Smooth muscle cell of the brain vasculature (primary cell): ENCODE measurements around the gene LSM2.
"Not testable (repeated sequence)": the region's sequence is repeated elsewhere in the genome, so short reads cannot be mapped to it uniquely, and the experiment has no call there.

ENCODE experiments used
- DNase-seq: peaks from one replicate; pipeline ENCODE4 v3.0.0-alpha.2; 2012; ENCODE audit warnings: low read depth, low spot score

The LSM2 gene

DNA sequence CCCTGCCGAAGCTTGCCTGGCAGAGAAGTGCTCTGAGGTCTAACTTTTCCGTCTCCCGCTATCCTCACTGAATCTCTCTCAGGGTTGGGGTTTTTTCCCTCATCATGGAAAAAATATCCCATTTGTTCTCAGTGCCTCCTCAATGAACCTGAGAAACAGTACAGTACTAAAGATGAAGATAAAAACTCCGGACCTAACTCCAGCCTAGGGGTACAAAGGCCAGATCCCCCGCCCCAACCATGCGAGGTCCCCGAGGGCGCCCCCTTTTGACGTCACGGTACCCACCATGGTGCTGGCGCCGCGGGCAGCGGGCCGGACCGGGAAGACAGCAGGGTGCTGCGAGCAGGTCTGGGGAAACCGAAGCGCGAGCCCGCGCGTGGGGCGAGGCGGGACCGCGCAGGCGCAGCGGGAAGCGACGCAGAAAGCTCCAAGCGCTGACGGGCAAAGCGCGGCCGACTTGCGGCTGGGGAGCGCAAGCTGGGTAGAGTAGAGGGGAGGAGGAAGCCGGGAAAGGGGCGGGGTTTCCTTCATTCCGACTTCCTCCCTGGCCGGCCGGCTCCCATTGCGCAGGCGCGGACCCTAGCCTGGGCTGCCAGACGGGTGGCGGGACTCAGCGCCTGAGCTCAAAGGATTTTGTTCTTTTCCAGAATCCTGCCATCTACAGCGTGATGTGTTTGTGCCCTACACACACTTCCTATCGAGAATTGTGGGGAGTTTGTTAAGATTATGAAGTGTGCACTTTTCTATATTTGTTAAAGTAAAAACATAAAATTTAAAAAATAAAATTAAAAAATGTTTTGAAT is at the start of gene LSM2:
Gene LSM2, minus strand, starts transcription at position 497 of the 803 bp plus-strand sequence. Its CDS starts 209 bp downstream, at position 288.
- DNase-seq = peak; percentile 89

DNA sequence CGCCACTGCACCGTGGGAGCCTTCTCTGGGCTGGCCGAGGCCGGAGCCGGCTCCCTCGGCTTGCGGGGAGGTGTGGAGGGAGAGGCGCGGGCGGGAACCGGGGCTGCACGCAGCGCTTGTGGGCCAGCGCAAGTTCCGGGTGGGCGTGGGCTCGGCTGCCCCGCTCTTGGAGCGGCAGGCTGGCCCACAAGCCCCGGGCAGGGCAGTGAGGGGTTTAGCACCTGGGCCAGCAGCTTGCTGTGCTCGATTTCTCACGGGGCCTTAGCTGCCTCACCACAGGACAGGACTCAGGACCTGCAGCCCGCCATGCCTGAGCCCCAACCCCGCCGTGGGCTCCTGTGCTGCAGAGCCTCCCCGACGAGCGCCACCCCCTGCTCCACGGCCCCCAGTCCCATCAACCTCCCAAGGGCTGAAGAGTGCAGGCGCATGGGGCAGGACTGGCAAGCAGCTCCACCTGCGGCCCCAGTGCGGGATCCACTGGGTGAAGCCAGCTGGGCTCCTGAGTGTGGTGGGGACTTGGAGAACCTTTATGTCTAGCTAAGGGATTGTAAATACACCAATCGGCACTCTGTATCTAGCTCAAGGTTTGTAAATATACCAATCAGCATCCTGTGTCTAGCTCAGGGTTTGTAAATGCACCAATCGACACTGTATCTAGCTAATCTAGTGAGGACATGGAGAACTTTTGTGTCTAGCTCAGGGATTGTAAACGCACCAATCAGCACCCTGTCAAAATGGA is 45.4 kb upstream of the LSM2 start:
- DNase-seq = not testable (repeated sequence)

DNA sequence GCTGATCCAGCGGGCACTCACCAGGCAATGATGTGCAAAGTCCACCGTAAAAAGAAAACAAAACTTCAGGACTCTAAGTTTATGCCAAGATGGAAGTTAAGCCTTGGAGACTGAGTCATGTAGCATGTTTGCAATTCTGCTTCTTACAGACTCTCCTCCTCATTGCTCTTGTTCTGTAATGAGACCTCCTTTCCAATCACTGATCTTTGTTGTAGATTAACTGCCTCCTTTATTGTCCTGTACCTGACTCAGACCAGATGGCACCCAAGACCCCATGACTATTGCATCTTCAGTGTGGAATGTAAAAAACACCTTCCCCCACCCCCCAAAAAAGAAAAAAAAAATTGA is 44.7 kb upstream of the LSM2 start:
- no peak for DNase-seq

DNA sequence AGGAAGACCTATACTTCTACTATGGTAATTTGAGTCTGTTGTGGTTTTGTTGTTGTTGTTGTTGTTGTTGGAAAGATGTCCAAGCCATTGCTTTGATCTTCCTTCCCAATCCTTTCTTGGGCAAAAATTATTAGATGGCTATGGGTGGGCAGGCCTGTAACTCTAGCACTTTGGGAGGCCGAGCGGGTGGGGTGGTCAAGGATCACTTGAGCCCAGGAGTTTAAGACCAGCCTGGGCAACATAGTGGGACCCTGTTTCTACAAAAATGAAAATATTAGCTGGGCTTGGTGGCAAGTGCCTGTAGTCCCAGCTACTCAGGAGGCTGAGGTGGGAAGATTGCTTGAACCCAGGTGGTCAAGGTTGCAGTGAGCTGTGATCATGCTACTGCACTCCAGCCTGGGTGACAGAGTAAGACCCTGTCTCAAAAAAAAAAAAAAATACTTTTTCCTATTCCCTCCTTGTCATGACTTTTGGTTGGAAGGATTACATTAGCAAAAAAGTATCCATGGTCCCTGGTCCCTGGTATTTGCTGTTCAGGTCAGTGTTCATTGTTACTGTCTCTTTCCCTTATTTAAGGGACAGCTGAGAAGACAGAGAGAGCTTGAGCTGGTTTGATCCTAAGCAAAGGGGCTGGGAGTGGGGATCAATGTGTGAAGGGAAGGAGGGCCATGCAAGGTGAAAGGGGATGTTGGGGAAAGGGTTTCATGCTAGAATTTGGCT is 44.2 kb upstream of the LSM2 start:
- DNase-seq = no peak

DNA sequence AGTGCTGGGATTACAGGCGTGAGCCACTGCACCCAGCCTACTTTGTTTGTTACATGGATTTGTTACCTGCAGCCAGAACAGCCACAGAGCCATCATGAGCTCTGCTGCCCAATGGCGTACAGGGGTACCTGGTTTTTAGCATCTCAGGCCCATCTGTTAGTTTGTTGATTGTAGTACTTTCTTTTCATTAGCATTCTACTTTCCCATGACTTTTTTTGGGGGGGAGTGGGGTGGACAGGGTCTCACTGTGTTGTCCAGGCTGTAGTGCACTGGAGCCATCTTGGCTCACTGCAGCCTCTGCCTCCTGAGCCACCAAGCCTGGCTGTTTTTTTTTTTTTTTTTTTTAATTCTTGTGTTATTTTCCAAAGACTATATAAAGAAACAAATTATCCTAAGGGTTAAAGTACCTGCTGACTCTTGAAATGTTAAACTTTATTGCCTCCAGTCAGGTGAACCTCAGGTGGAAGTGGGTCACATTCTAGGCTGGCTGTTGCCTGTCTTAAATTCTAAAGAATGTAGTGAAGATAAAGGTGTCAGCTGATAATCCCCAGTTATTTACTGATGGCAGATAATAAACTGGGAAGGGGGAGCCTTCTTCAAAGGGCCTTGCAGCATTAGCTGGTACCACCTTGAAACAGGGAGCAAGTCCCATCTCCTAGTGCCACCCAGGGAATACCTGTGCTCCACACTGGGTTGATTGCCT is 40.7 kb upstream of the LSM2 start:
- no peak for DNase-seq

DNA sequence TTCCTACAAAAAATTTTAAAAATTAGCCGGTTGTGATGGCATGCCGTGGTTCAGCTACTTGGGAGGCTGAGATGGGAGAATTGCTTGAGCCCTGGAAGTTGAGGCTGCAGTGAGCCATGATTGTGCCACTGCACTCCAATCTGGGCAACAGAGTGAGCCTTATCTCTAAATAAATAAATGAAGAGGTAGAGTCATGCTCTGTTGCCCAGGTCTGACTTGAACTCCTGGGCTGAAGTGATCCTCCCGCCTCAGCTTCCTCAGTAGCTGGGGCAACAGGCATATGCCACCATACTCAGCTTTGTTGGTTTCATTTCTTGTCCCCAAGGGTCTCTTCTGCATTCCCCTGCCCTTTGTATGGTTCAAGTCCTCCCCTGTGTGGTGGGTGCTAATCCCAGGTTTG is 37.7 kb upstream of the LSM2 start:
- DNase-seq = no peak

DNA sequence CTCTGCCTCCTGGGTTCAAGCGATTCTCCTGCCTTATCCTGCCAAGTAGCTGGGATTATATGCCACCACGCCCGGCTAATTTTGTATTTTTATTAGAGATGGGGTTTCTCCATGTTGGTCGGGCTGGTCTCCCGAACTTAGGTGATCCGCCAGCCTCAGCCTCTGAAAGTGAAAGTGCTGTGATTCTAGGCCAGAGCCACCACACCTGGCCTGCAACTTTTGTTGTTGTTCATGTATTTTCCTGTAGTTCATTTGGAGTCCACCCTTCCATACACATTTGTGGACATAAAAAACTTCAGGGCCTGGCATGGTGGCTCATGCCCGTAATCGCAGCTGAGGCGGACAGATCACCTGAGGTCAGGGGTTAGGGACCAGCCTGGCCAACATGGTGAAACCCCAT is 35.3 kb upstream of the LSM2 start:
- DNase-seq = no peak

DNA sequence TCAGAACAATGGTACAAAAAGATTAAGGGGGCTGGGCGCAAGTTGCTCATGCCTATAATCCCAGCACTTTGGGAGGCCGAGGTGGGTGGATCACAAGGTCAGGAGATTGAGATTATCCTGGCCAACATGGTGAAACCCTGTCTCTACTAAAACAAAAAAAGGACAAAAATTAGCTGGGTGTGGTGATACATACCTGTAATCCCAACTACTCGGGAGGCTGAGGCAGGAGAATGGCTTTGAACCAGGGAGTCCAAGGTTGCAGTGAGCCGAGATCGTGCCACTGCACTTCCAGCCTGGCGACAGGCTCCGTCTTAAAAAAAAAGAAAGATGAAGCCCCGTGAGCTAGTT is 33.0 kb upstream of the LSM2 start:
- not testable (repeated sequence) for DNase-seq

DNA sequence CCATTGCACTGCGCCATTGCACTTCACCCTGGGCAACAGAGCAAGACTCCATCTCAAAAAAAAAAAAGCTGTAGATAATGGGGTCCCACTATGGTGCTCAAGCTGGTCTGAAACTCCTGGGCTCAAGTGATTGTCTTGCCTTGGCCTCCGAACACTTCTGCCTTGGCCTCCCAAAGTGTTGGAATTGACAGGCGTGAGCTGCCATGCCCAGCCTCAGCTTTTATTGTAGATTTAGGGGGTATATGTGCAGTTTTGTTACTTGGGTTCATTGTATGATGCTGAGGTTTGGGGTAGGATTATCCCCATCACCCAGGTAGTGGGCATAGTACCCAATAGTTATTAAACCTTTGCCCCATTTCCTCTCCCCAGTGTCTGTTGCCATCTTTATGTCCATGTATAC is 32.2 kb upstream of the LSM2 start:
- no peak for DNase-seq

DNA sequence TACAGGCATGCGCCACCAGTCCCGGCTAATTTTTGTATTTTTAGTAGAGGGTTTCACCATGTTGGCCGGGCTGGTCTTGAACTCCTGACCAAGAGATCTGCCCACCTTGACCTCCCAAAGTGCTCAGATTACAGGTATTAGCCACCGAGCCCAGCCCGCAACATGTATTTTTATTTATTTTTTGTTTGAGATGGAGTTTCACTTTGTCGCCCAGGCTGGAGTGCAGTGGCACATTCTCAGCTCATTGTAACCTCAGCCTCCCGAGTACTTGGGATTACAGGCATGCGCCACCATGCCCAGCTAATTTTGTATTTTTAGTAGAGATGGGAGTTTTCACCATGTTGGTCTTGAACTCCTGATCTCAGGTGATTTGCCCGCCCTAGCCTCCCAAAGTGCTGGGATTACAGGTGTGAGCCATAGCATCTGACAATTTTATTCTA is 31.4 kb upstream of the LSM2 start:
- DNase-seq = not testable (repeated sequence)

DNA sequence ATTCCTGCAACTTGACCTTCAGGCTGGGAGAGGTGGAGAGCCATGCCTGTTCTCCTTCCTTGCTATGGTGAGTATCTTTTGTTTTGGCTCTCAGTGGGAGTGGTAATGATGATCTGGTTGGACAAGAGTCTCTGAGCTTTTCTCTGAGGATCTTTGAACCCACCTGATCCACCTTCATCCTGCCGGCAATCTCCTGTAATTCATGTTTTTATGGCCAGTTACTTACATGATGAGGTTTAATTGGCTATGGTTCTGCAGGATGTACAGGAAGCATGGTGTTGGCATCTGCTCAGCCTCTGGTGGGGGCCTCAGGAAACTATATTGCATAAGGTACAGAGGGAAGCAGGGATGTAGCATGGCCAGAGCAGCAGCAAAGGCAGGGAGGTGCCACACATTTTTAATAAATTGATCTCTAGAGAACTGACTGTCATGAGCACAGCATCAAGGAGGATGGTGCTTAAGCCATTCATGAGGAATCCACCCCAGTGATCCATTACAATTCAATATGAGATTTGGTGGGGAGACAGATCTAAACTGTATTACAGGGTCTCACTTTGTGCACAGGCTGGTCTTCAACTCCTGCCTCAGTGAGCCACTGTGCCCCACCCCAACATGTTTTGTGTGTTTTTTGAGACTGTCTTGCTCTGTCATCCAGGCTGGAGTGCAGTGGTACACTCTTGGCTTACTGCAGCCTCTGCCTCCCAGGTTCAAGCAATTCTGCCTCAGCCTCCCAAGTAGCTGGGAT is 30.8 kb upstream of the LSM2 start:
- DNase-seq = no peak

DNA sequence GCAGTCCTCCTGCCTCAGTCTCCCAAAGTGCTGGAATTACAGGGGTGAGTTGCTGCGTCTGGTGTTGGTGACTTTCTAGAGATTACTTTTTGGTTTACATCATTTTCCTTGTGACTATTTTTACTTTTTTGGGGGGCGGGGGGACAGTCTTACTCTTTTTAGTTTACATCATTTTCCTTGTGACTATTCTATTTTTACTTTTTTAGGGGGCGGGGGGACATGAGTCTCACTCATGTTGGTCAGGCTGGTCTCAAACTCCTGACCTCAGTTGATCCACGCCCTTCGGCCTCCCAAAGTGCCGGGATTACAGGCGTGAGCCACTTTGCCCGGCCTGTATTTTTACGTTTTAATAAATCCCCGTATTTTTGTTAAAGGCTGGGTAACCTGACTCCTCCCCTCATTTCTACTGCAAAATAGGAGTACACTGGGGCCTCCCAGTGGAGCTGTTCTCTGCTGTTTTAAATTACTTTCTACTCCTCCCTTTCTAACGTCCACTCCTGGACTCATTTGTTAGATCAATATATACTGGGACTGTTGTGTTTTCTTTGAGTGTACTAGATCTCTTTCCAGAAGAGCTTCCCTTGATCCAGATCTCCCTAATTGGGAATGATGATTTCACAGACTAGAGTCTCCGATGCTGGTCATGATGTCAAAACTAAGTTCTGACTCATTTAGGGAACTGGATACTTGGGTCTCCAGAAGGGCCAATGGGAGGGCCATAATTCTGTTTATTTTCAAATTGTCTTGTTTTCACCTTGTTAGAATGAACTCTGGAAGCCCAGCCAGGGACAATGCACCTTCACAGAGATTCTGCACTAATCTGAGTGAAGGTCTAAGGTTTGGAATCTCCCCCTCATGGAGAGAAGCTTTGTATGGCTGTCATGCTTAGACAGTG is 30.0 kb upstream of the LSM2 start:
- DNase-seq = no peak

DNA sequence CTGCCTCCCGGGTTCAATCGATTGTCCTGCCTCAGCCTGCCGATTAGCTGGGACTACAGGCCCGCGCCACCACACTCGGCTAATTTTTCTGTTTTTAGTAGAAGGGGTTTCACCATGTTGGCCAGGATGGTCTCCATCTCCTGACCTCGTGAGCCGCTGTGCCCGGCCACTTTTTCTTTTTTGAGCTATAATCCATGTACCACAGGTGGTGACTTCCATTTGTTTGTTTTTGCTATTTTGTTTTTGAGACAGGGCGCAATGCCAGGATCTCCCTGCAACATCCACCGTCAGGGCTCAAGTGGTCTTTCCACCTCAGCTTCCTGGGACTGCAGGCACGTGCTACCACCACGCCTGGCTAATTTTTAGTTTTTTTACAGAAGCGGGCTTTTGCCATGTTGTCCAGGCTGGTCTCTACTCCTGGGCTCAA is 29.3 kb upstream of the LSM2 start:
- DNase-seq = no peak

DNA sequence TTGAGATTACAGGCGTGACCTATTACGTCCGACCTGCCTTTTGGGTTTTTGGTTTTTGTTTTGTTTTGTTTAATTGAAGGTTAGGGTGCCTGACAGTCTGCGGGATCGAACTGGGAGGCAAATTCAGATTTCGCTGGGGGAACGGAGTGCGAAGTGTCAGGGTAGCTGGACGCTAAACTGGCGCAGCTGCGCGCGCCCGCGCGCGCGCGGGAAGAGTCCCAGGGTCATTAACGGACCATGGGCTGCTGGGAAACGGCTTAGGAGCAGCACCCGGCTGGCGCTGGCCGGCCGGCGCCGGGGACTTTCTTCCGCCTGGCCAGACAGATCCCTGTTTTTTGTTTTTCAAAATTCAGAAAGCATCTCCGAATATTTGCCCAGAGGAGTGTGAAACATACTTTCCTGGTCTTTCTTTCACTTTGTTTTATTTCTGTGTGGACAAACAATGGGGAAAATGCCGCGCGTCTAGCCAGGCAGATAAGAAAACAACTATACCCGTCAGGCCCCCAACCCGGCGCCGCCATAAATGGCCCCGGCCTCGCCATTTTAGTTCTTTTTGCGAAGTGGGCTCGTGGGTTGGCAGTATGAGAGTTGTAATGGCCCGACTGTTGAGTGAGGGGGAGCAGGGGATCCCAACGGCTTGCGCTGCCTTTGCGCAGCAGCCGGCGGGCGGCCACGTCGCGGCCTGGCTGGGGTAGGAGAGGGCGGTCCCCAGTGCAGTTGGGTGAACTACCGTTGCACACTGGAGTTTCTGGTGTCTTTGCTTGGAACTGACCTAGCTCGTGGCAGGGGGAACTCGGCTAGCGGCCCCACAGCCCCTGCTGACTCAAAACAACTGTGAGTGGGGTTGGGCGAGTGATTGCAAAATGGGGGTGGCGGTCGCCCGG is 27.8 kb upstream of the LSM2 start:
- peak; percentile 69 for DNase-seq

DNA sequence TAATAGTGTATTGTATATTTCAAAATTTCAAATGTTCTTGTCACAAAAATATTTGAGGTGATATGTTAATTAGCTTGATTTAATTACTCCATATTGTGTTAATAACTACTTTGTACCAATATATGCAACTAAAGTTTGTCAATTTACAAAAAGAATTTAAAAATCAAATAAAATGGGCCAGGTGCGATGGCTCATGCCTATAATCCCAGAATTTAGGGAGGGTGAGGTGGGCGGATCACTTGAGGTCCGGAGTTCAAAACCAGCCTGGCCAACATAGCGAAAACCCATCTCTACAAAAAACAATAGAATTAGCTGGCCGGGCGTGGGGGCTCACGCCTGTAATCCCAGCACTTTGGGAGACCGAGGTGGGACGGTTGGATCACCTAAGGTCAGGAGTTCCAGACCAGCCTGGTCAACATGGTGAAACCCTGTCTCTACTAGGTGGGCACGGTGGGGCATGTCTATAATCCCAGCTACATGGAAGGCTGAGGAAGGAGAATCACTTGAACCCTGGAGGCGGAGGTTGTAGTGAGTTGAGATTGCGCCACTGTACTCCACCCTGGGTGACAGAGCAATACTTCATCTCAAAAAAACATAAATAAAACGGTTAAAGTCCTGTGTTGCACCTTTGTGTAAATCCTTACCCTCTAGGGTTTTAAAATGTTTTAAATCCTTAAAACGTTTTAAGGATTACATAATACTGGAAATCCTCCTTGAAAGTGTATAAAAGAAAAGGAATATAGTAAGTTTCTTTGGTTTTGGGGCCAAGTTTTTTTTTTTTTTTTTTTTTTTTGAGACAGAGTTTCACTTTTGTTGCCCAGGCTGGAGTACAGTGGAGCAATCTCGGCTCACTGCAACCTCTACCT is 24.8 kb upstream of the LSM2 start:
- DNase-seq = no peak

DNA sequence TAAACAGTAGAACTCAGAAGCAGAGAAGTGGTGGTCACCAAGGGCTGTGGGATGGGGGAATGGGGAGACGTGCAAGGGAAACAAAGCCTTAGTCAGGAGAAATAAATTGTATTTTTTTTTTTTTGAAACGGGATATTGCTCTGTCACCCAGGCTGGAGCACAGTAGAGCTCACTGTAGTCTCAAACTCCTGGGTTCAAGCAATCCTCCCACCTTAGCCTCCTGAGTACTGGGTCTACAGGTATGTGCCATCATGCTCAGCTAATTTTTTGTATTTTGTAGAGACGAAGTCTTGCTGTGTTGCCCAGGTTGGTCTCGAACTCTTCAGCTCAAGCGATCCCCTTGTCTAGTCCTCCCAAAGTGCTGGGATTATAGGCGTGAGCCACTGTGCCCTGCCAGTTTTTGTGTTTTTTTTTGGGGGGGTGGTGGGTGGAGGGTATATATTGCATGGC is 24.1 kb upstream of the LSM2 start:
- no peak for DNase-seq

DNA sequence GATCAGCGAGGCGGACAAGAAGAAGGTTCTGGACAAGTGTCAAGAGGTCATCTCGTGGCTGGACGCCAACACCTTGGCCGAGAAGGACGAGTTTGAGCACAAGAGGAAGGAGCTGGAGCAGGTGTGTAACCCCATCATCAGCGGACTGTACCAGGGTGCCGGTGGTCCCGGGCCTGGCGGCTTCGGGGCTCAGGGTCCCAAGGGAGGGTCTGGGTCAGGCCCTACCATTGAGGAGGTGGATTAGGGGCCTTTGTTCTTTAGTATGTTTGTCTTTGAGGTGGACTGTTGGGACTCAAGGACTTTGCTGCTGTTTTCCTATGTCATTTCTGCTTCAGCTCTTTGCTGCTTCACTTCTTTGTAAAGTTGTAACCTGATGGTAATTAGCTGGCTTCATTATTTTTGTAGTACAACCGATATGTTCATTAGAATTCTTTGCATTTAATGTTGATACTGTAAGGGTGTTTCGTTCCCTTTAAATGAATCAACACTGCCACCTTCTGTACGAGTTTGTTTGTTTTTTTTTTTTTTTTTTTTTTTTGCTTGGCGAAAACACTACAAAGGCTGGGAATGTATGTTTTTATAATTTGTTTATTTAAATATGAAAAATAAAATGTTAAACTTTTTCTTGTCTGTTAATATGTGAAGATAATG is 23.0 kb upstream of the LSM2 start:
- DNase-seq = no peak
